GM12892 (cell line): ENCODE measurements around the gene APOLD1.

ENCODE experiments used
- POLR2A ChIP-seq: IDR thresholded peaks from 2 replicates; pipeline ENCODE4 v1.6.1; 2011; ENCODE audit warnings: low read depth, low read length, control low read depth
- POLR2AphosphoS5 ChIP-seq: IDR thresholded peaks from 2 replicates; pipeline ENCODE4 v1.6.1; 2011; ENCODE audit warnings: low read depth, low read length, control low read depth
- TAF1 ChIP-seq: IDR thresholded peaks from 2 replicates; pipeline ENCODE4 v1.6.1; 2011; ENCODE audit warnings: low read depth, mild to moderate bottlenecking, control low read depth, low read length, borderline replicate concordance

DNA sequence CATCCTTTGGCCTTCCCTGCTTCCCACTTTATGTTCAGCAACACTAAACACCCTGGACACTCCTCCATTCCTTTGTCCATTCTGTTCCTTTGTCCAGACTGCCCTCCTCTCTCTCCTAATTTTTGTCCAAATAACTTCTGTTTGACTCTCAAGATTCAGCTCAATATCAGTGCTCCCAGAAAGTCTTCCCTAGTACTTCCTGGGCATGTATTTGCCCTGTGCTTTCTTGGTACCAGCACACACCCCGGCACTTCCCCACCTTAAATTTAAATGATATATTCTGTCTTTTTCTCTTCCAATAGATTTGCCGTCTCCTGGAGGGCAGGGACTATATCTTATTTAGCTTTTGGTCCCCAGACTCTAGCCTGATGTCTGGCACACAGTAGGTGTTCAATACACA is 6.5 kb upstream of the APOLD1 start:
- TF ChIP-seq POLR2A (no peak), POLR2AphosphoS5 (no peak), TAF1 (no peak)
